ENCODE measurements around the gene ALG5.

The ALG5 gene, protein sequence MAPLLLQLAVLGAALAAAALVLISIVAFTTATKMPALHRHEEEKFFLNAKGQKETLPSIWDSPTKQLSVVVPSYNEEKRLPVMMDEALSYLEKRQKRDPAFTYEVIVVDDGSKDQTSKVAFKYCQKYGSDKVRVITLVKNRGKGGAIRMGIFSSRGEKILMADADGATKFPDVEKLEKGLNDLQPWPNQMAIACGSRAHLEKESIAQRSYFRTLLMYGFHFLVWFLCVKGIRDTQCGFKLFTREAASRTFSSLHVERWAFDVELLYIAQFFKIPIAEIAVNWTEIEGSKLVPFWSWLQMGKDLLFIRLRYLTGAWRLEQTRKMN

DNA sequence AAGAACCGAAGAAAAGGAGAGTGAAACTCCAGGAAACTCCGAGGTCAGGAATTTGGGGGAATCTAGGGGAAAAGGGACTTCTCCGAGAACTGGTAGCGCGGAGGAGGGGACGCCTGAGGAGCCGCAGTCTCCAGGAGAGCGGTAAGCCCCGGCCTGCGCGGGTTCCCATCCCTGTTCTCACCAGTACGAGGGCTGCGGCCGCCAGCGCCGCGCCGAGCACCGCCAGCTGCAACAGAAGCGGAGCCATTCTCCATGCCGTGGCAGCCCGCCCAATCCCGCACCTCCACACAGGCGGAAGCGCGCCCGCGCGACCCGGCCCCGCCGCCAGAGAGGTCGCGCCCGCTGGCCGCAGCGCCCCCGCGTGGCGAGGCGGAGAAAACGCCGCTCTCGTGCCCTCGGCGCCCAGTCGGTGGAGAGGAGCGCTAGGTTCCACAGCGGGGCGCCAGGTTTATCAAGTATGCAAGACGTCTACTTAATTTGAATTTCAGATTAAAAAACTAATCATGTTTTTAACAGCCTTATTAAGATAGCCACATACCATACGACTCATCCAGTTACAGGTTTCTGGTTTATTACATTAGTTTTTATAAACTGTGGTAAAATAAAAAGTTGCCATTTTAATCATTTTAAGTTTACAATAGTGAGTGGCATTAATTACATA is at the start of gene ALG5:
ALG5 (minus strand) TSS at position 287 of the 661 bp plus-strand sequence; CDS start at position 247, 40 bp downstream.
- peak; percentile 76 for DNase-seq

DNA sequence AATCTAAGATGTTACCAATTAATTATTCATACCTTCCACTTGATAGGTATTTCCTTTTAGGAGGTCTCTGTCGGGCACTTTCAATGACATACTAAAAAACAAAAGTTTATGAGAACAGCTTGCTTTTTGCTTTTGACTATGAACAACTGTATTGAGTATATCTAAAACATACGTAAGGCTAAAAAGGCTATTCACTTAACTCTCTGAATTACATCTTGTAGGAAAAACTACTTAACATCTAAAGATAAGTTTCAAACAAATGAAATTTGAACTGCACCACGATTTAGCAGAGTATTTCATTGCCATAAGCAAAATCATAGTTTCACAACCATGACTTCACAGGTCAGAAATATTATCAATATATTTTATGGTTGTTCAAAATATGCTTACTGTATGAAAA is 48.7 kb upstream of the ALG5 start:
- no peak for DNase-seq

DNA sequence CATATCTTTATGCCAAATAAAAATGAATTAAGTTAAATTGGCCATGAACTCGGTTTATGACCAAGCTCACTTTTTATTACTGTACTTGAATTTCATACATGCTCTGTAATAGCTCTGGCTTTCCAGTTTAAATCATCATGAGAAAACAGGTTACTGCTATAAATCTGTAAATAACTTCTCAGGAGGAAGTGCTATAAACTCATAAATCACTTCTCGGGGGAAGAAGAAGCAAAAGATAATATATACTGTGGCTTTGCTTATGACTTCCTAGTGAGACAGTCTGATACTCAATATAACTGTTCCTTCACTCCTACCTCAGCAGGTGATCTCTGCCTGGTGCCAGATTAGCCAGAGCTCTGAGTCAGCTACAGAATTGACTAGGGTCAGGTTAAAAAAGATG is 47.9 kb upstream of the ALG5 start:
- no peak for DNase-seq

DNA sequence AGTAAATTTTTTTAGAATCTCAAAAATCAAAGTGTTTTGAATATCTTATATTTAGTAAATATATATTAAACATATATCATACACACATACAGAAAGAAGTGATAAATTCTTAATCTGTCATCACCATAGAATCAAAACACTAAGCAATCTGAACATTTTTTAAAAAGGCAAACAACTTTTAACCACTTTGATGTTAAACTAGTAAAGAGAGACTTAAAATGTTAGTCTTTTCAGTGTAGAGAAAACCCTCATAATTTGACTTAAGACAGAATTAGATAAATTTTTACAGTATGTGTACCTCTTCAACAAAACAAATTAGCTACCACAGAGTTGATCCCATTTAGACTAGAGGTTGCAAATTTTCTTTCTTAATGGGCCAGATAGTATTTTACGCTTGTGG is 46.9 kb upstream of the ALG5 start:
- DNase-seq = no peak

DNA sequence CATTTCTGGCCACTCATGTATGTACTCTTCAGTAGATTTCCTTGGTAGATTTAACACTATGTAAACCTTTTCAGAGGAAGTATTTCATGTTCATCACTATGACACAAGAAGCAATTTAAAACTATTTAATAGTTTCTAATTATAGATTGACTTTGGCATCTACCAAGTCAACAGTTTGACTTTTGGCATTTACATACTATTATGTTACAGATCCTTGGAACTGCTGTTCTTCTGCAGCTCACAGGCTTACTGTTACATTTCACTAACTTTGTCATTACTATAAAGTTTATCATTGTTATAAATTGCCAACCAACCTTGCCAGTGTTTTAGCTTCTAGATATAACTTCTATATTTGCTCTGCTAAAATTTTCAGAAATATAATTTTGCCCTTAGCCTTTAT is 41.6 kb upstream of the ALG5 start:
- no peak for DNase-seq

DNA sequence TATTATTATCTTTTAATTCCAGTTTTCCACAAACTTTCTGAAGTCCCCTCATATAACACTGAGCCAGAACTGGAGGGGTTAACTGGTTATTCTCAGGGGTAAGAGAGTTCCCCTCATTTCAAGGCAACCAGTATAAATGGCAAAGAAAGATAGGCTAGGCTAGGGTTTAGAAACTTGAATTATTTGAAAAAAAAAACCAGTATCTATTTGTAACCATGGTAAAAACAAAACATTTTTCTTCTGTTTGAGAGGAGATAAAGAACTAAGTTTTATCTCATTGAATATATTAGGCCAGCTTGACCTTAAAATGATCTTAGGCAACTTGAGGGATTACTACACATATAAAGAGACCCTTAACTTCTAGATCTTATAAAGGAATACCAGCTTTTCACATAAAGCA is 40.8 kb upstream of the ALG5 start:
- DNase-seq = no peak

DNA sequence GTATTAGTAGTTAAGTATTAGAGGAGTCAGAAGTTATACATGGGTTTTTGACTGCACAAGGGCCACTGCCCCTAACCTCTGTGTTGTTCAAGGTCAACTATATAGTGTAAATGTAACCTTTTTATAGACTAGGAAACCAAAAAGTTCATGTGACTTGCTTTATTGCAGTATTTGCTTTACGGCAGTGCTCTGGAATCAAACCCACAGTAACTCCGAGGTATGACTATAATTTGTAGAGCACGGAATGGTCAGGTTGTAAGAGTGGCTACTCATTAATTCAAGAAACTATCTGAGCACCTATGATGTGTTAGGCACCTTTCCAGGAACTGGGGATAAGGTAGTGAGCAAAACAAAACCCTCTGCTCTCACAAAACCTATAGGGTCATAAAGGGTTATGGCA is 38.1 kb upstream of the ALG5 start:
- no peak for DNase-seq

DNA sequence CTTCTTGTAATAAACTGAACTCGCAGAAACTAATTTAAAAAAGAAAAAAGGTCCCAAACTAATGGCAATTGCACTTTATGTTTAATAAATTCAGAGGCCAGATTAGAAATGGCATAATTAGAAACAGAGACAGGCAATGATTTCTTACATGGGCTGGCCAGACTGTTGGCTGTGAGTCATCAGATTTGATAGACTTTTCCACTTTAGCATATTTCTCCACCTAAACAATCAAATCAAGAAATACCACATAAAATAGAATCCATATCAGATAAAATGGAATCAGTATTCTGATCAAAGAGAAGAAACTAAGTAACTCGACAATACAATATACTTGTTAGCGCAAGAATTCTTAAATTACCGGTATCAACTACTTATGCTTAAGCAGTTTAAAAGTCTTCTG is 30.5 kb upstream of the ALG5 start:
- DNase-seq = no peak

DNA sequence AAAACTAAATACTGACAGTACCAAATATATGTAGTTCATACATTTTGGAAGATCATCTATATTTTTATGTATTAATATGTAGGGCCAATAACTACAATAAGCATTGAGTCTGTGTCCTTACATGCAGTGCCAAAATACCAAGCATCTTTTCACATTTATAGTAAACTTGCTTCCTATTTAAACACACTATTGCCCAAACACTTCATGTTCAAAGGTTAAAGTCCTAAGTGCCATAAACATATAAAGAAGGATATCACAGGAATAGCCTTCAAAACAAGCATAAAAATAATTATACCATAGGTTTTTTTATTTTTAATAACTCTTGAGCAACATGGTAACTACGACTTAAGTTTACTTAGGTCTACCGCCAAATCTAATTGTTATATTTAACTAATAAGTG is 28.5 kb upstream of the ALG5 start:
- DNase-seq = no peak

DNA sequence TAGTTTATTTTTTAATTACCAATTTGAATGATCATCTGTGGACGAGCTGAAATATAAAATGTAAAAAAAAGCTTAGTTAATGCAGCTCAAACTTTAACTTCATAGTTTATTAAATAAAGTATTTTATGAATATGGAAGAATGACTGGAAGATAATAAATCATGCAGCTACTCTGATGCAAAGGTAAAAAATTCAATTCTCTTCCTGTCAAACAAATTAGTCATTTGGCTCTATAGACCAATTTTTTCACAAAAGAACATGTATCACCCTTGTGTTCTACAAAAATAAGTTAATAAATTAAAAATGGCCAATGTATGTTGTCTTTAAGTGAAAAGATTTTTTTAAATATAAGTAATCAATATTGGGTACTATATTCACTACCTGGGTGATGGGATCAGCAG is 27.6 kb upstream of the ALG5 start:
- DNase-seq = no peak

DNA sequence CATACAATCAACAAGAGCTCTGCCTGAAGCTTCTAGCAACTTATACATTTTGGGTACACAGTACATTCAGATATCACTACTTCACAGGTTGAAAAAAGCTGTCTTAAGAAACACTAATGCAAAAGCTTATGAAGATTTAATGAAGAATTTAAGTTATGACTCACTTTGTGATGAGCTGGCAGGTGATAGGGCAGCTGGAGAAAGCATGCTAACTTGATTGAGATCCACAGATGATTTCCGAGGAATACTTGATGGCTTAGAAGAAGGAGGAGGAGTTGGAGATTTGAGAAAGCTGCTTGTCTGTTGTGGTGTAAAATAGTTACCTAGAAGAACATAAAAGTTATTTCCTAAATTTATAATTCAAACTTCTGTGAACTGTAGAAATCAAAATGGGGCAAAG is 24.7 kb upstream of the ALG5 start:
- DNase-seq = no peak

DNA sequence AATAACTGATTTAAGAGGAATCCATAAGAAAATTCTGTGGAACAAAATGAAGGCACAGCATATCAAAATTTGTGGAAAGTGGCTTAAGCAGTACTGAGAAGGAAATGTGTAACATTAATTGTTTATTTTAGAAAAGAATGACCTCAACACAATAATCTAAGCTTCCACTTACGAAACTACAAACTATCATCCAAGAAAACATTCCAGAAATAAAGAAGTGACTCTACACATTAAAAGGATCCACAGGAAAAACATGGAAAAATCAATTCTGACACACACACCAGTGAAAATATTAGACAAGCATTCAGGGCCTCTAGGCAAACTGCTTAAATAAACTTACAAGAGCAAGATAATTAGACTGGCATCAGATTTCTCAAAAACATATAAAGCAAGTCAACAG is 15.5 kb upstream of the ALG5 start:
- DNase-seq = no peak

DNA sequence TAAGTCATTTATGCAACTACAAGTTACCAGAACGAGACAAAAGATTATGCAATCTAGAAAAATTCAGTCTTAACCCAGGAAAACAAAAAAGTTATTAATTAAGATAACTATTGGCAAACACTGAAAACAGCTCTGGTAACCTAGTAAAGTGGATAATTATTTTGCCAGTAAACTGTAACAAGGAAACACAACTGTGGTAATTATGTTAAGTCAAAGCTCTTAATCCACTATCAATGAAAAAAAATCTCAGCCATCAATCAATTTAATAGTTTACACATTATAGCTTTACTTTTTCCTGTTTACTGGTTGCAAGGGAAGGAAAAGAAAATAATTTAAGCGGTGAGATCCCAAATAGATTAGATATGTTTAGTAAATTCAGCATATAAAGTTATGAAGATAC is 12.6 kb upstream of the ALG5 start:
- no peak for DNase-seq

DNA sequence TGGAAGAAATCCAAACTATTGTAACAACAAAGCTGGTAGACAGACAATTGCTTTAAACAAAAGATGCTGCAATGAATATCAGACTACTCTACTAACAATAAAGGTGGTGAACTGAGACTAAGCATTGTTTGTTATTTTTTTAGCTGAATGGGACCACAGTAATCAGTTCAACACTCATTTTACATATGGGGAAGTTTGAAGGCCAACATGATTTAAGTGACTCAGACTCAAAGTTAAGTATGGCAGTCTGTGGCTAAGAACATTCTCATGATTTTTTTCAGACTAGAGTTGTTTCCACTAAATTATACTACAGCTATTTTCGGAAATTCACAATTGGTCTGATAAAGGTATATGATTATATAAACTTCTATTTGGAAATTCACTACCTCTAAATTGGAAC is 11.9 kb upstream of the ALG5 start:
- DNase-seq = no peak

DNA sequence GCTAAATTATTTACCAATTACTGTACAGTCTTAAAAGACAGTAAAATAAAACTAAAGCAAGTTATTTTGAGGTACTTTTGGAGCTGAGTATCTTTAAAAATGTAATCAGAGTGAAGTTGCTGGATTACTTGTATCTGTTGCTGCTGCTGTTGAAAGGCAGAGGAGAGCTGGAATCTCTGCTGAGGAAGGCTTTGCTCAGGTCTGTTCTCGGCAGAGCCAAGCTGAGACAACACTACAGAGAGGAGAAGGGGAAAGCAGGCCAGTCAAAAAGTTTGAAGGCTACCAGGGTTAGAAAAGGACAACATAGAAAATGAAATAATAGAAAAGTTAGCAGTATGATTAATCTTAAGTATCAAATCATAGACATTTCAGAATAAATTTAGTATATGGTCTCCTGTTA is 11.3 kb upstream of the ALG5 start:
- DNase-seq = no peak

DNA sequence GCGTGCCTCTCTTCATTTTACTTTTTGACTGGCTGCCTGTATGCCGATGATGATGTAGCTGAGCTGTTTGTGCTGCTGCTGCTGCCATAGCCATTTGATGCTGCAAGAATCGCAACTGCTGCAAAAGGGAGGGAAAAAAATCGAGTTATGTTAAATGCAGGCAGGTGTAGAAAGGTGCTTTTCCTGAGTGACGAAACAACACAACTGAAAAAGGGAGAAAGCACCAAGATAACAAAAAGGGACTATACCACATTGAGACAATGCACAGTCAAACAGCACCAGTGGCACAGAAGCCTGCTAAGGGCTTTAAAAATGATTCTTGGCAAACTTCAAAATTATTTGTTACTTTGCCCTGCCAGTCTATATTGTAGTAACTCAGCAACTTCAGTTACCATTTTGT is 10.6 kb upstream of the ALG5 start:
- no peak for DNase-seq

DNA sequence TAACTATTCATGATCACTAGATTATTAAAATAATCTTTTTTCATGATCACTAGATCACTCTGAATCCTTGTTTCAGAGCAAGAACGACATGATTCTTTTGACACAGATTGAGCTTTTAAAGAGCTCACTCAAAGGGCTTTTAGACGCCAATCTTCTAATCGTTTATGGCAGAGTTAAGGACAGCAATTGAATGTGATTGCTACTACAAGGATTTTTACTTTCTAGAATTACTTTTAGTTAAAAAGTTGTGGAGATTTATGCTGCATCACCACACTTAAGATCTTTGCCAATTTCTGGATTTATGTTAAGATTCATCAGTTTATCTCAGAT is 2.7 kb upstream of the ALG5 start:
- DNase-seq = no peak

DNA sequence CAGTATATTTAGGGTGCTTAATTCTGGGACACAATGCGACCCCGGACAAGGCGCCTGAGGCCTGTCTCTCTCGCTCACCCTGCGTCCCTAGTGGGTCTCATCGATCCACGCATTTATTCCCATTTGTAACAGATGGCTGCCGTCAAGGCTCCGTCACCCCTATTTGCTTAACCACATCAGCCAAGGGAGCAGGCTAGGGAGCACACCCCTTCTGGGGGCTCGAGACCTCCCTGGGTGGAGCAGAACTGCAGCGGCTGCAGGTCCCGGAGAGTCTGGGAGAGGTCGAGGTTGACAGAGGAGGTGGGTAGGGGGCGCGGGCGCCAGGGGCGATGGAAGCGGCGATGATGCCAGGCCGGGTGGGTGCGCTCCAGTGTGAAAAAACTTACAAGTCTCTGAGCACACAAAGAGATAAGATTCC is 507 bp downstream of the ALG5 start:
- peak; percentile 0 for DNase-seq

DNA sequence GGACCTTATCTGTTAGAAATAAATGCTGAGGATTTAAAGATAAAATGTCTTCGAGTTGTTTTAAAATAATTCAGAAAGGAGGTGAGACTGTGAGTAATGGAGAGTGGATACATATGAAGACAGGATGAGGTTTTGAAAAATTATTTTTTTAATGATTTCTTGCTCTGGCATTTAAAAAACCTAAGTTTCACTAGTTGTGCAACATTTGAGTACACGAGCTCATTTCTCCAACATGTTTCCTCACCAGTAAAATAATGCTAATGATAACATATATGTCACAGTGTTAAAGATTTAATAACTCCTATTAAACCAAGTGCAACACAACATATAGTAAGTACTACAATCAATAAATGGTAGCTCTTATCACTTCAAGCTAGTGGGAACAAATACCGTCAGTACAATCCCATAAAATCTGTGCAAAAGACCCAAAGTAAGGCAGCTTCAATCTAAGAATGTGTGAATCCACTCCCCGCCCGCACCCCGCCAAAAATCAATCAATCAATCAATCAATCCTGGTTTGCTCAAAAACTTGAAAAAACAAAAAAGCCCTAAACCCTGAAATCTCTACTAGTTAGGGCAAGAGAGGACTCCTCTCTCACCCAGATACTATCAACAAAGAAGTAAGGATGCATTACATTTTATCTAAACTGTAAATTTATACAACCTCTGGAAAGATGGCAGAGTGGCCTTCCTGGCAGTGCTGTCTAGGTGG is 1.3 kb downstream of the ALG5 start:
- no peak for DNase-seq

DNA sequence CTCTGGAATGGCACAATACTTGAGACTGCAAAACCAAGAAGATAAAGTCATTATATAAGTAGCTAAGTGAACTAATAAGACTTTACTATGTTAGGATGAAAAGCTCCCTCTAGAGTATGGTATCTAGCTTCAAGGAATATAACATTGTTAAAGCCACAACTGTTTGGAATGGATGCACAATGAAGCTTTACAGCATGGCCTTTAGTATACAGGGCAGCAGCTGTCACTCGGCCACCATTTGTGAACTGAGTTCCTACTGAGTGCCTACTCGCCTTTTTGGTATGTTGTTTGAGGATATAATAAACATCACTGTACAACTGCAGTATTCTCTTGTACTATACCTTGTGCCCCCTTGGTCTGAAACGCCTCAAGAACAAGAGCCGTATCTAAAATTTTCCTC is 6.8 kb downstream of the ALG5 start:
- no peak for DNase-seq

DNA sequence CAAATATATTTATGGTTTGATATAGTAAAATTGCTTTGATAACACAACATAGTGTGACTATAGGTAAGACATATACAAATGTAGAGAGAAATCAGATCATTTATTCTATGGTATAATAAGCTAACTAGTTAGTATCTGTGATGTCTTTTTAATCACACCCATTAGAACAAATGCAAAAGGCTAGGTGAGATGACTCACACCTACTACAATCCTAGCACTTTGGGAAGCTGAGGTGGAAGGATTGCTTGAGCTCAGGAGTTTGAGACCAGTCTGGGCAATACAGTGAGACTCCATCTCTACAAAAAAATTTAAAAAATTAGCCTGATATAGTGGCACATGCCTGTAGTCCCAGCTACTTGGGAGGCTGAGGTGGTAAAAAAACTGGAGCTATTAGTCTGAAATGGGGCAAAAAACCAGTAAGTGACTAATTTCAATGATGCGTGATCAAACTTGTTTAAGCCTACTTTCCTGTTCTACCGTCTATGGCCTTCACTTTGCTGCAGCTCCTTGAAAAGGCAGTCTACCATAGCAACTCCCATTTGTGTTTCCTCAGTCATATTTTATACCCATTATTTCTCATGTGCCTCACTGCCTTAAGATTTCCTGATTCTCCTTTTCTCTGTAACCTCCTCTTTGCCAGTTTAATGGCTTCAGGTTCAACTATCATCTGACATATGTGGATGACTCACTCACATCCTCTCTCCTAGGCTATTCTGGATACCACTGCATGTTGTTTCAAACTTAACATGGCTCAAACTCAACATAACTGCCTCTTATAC is 12.5 kb downstream of the ALG5 start:
- DNase-seq = no peak

DNA sequence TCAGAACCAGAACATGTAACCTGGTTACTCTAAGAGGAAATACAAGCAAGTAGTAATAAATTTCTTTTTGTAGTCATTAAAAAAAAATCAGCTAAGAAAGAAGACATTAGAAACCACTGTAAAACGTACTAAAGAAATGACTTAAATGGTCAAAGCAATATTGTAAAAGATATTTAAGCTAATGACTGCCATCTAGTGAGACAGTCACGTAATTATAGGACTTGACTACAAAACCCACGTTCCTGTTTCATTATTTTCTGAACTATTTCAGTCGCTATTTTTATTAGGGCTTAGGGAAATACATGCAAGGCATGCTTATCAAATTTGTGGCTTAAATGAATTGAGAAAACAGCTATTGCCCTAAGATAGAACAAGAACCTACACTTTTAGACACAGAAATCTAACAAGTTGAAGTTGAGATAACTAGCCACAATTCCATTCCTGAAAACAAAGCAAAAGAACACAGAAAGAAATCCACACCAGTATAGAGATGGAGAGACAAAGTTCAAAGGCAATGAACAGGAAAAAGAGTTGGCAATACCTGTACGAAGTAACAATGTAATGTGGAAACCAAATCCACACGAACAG is 17.9 kb downstream of the ALG5 start:
- peak; percentile 13 for DNase-seq

DNA sequence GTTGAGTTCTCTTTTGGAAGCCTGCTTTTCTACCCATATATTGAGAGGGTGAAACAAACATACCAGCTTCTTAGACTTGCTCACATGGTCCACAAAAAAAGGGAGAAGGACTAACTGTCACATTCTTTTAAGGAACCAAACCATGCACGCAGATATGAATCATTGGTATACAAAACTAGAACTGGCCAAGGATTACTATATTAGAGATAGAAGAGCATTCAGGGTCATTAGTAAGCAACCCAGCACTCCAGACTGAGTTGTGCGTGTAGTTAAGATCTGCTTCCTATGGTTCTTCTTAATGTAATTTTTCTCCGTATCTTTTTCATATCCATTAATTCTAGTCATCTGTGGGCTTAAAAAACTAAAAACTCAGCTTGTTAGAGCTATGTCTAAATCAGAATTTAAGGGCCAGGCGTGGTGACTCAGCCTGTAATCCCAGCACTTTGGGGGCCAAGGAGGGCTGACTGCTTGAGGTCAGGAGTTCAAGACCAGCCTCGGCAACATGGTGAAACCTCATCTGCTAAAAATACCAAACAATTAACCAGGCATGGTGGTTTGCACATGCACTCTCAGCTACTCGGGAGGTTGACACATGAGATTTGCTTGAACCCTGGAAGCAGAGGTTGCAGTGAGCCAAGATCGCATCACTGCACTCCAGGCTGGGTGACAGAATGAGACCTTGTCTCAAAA is 19.6 kb downstream of the ALG5 start:
- no peak for DNase-seq

Data from NCI-H1436 (cell line).